ENCODE data around the gene SAFB2. TPM values are rescaled to one million over a fixed set of nuclear protein-coding genes. Genes with fewer than 3 reads are reported as not detected.

SAFB2 gene
- total RNA-seq, 1 donor from 2014 or later = 37.9 TPM

DNA sequence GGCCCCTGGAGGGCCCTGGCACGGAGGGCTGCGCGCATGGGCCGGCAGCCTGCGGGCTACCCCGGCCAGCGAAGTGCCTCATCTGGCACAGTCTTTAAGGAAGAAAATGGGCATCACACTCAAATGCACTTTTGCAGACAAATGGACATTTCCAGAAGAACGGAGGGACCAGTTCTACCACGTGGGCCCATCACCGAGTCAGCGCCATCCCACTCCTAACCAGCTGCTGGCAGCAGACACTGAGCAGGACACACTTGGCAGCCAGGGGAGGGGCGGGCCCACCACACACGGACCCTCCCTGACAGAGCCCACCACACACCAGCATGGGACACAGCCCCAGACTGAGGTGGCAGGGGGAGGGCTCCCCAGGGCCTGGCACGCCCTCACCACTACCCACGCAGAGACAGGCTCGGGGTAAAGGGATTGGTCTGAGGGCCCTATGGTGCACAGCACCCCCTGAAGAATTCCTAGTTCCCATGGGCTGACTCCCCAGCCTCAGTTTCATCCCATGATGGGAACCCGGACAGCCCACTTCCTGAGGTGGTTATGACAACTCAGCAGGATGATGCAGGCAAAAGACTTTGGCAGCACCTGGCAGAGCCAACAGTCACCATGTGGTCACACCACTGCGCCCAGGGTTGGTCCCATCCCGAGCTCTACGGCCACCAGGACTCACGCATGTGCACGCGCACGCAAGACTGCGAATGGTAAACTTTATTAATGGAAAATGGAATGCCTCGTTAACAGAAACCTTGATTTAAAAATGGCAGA, 36.1 kb downstream of the SAFB2 start:
- FAIRE-seq (no peak), DNase-seq (ENCODE audit: low spot score in 2 of 2) (peak; percentile 64 to 65)

DNA sequence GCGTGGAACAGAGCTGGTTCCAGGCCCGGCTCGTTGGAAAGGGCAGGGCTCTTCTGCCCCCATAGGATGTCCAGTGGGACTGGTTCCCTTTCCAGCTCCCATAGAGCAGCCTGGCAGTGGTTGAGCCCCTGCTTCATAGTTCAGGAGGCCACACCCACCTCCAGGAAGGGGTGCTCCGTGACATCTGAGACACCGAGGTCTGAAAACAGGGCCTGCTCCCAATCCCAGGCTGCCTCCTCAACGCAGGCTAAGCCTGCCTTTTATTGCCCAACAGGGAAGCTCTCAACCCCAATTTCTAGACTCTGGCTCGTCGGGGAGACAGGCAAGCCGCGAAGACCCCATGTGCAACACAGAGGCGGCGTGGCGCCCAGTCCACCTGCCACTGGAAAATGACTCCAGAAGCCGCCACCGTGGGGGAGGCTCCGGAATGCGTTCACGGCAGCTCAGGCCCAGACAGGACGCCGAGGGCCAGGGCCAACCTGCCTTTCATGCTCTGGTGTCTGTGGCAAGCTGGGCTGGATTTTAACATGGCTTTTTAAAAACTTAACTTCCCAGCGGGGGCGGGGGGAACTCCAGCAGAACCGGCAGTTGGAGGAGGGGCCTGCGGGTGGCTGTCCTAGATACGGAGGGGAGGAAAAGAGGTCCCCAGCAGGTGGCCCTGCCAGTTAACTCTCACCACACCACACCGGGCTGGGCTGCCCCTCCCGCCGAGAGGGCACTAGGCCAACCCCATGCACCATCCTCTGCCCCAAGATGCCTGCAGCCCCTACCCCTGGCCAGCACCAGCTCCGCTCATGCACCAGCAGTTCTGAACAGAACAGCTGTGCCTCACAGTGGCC, 36.9 kb downstream of the SAFB2 start:
- DNase-seq (ENCODE audit: low spot score in 2 of 2) (peak; percentile 59 to 78), FAIRE-seq (no peak)

DNA sequence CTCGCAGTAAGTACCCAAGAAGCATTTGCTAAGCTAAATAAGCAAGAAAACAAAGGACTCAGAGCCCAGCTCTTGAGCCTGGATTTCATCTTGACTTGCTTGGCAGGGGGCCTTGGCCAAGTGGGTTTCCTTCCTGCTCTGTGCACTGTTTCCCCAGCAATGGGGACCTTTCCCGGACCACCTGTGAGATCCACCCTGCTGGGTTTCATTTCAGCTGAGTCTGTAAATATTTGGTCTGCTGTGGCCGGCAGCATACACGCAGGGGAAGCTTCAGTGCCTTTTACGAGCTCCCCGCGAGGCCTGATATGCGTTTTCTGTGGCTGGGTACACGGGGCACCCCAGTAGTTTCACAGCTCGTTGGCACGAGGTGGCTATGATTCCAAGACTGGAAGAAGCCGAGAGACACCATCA, 42.4 kb downstream of the SAFB2 start:
- FAIRE-seq (no peak), DNase-seq (ENCODE audit: low spot score in 2 of 2) (no peak)

DNA sequence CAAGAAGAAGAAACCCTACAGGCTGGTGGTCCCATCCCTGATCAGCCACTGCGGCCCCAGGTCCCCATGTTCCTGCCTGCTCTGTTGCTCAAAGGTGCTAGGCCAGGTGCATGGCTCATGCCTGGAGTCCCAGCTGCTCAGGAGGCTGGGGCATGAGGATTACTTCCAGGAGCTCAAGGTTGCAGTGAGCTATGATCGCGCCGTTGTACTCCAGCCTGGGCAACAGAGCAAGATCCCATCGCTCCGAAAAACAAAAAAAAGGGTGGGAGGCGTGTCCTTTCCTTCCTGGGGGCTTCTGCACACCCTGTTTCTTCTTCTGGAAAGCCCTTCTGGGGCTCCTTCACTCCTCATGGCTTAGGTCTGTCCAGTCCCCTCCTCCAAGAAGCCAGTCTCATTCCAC, 42.9 kb downstream of the SAFB2 start:
- no peak for FAIRE-seq
- DNase-seq (ENCODE audit: low spot score in 2 of 2) = no peak

DNA sequence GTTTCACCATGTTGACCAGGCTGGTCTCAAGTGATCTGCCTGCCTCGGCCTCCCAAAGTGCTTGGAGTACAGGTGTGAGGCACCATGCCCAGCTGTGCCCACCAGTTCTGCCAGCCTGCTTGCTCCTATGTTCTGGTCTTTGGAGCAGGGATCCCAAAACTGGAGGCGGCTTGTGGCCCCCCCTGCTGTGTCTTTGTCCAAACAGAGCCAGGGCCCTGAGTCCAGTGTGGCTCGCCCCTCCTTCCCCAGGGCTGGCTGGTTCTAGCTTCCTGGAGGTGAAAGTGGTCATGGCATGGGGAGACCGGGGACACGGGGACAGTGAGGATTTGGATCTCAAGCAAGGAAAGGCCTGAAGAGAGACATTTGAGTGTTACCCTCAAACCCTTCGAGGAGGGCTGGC, 43.3 kb downstream of the SAFB2 start:
- FAIRE-seq = no peak

DNA sequence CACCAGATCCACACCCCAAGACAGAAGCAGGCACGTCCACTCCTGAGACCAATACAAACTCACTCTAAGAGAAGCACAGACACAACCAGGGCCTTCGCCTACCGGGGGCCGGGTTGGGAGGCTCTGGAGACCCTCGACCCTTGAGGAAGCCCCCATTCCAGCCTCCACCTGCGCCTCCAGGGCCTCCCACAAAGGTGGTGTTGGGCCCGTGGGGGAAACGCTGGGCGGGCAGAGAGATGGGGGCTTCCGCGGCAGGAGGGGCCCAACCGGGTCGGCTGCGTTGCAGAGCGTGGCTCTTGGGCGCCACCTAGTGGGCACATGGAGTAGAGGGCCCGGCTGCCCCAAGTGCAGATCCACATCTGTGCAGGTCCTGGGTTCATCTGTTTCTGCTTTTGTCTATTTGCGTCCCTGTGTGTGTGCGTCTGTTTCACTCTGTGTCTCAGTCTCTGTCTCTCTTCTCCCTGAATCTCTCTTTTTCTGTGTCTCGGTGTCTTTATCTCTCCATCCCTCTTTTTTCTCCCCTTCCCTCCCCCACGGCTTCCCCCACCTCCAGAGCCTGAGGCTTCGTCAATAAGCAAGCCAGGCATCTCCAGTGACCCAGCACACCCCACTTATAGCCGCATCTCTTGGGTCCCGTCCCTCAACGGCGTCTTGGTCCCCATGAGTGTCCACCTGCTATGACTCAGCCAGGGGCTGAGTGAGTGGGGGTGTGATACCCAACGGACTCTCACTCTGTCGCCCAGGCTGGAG, 44.3 kb downstream of the SAFB2 start:
- DNase-seq (ENCODE audit: low spot score in 2 of 2) (peak; percentile 61 to 81), FAIRE-seq (no peak)

More for the DNA sequence above, 43.3 kb downstream of the SAFB2 start:
- no peak for DNase-seq (ENCODE audit: low spot score in 2 of 2)

DNA sequence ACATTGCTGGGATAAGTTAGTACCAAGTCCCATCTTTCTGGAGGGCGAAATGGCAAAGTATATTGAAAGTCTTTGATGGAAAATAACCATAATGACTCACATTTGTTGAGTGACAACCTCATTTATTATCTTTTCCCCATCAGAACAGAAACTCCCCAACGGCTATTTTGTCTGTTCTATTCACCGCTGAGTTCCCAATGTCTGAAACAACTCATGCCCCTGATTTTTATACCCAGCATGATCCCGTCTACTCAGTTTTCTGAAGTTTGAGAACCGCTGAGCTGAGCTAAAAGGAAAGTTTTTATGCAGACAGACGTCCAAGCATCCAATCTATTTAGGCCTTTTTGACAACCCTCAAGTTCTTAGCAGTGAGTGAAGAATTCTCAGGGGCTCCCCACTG, 47.0 kb downstream of the SAFB2 start:
- FAIRE-seq (no peak), DNase-seq (ENCODE audit: low spot score in 2 of 2) (no peak)

DNA sequence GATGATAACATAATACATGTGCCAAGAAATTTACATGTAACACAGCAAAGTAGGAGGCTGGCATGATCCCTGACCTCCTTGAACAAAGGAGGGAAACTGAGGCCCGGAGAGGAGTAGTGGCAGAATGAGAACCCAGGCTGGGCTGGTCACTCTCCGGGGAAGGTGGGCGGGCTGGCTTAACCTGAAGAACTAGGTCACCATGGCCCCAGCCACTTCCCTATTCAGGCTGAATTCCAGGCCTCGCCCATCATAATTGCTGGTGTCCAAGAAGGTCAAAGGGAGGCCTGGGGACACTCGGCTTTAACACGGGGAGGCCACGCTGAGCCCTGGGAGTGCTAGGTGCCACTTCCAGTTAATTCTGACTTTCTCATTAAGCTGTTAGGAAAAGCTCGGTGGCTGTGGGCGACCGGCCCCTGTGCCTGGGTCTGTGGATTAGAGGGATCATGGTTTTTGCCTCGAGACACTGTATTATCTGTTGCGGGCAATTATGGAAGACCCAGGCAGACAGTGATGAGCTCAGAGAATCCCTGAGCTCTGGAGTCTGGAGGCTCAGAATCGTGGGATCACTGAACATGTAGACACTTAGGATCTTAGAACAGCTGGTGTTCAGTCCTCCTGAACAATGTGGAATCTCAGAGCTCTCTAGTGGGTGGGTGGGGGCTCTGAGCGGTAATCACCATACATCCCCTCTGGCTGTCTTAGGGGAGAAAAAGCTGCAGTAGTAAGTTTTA, 49.9 kb downstream of the SAFB2 start:
- FAIRE-seq = no peak
- no peak for DNase-seq (ENCODE audit: low spot score in 2 of 2)

DNA sequence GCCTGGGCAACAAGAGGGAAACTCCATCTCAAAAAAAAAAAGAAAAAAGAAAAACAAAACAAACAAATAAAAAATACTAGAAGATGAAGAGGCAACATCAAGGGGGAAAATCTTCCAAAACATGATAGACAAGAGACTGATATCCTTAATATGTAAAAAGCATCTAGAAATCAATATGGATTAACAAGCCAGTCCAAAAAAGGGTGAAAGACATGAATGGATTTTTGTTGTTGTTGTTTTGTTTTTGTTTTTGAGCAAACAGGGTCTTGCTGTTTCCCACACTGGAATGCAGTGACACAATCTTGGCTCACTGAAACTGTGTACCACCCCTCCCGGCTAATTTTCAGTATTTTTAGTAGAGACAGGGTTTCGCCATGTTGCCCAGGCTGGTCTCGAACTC, 50.8 kb downstream of the SAFB2 start:
- FAIRE-seq = no peak
- no peak for DNase-seq (ENCODE audit: low spot score in 2 of 2)

DNA sequence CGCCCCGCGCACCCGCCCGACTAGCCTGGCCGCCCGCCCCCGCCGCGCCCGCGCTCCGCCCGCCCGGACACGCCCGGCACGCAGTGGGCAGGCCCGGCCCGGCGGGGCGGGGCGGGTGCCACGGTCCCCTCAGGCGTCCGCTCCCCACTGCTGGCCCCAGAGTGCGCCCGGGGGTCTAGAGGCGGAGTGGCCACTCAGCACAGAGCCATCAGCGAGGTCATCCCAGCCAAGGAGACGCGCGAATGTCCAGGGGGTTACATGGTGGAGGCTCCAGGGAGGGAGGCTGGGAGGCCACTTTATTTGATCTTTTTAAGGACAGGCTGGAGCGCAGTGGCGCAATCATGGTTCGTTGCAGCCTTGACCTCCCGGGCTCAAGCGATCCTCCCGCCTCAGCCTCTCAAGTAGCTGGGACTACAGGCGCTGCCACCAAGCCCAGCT, 54.6 kb downstream of the SAFB2 start:
- peak in 1 of 2 donors; percentile 21 for DNase-seq (ENCODE audit: low spot score in 2 of 2)
- no peak for FAIRE-seq

DNA sequence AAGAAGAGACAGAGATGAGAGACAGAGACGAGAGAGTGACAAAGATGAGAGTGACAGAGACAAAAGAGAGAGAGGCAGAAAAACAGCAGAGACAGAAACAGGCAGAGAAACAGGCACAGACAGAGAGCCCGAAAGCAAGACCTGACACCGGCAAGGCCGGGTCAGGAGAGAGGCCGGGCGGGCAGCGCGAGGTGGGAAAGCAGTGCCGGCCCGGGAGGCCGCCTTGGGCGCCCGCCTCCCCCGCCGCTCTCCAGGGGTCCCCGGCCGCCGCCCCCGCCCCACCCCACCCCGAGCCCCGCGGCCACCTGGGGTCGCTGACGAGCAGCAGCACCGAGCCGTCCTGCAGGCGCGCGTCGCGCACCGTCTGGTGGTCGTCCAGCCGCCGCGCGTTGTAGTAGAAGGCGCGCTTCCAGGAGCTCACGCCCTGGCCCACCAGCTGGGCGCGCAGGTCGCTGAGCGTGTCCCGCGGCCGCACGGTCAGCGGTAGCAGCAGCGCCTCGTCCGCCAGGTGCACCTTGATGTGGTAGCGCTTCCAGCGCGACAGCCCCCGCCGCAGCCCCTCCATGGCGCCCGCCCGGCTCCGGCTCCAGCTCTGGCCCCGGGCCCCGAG, 55.1 kb downstream of the SAFB2 start, which contains the start of gene TINCR:
TSS of gene TINCR (minus strand) at position 594 of the 610 bp plus-strand sequence.
- DNase-seq (ENCODE audit: low spot score in 2 of 2) = no peak
- no peak for FAIRE-seq

DNA sequence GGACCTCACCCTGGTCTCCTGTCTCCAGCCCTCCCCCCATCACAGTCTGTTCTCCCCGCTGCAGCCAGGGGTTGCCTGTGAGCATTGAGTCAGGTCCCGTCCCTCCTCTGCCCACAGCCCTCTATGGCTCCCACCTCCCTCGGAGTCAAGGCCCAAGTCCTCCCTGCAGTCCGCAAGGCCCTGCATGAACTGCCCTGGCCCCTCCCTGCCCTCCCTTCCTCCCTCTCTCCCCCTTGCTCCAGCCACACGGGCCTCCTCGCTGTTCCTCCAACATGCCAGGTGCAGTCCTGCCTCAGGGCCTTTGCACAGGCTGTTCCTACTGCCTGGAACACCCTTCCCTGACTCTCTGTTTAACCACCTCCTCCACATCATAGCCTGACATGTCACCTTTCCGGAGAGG, 57.6 kb downstream of the SAFB2 start:
- FAIRE-seq = no peak

DNA sequence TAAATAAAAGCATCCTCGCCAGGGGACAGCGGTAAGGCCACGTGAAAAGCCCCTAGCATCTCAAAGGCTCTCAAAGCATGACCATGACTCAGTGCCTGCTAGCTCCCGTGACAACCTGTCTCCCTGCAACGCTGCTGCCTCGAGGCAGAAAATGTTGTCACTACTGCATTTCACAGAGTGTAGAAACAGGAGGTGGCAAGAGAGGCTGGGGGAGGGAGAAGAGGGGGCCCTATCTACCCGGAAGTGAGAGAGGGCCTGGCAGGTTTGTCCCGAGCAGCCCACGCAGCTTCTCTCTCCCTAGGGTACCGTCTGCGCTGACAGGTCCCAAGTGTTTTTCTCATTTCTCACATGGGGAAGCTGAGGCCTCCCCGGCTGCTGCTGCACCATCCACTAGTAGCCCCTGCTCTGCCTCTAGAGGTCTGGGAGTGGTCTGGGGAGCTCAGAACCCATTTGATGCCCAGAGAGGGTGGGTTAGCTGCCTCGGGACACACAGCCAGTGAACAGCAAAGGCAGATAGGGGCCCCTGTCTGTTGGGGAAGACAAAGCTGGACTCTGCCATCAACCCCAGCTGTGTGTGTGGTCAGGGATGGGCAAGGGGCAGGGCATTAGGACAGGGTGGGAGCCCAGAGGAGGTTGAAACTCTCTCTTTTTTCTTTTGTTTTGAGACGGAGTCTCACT, 58.5 kb downstream of the SAFB2 start:
- FAIRE-seq = no peak
- DNase-seq (ENCODE audit: low spot score in 2 of 2) = no peak

More for the DNA sequence above, 57.6 kb downstream of the SAFB2 start:
- DNase-seq (ENCODE audit: low spot score in 2 of 2) = no peak

DNA sequence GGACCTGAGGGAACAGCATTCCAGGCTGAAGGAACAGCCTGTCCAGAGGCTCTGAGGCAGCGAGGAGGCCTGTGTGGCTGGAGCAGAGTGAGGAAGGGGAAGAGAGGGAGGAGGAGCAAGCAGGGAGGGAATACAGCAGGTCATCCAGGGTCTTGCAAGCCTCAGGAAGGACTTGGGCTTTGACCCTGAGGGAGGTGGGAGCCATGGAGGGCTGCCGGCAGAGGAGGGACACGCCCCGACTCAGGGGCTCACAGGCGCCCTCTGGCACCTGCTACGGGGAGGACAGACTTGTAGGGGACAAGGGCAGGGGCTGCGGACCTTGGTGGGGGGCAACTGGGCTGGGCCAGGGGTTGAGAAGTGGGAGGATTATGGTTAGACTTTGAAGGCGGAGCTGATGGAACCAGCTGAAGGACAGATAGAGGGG, 59.6 kb downstream of the SAFB2 start:
- DNase-seq (ENCODE audit: low spot score in 2 of 2) = no peak
- no peak for FAIRE-seq

DNA sequence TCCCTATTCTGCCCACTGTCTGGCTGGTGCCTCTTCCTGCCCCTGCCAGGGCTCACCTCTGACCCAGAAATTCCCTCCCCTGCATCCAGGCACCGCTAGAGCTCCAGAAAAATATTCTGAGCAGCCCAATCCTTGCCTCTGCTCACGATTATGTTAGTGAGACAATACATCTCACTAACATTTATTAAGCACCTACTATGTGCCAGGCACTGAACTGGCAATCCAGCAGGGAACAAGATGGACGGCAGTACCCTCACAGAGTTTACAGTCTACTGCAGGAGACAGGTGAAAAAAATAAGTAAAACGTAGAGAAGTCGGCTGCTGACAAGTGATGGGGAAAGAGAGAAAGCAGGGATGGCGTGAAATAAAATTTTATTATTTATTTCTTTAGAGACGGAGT, 60.3 kb downstream of the SAFB2 start:
- no peak for DNase-seq (ENCODE audit: low spot score in 2 of 2)
- FAIRE-seq = no peak

DNA sequence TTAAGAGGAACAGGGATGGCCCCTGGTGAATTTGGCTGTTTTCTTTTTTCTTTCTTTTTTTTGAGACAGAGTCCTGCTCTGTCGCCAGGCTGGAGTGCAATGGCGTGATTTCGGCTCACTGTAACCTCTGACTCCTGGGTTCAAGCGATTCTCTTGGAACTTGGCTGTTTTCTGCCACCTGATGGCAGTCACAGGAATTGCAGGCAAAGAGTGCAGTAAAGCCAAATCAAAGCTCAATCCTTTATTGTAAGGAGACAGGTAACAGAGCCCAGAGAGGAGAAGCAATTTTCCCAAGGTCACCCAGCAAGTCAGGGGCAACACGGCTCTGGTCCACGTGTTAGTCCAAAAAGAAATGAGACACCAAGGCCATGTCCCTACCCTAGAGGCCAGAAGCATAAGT, 61.0 kb downstream of the SAFB2 start:
- no peak for FAIRE-seq
- no peak for DNase-seq (ENCODE audit: low spot score in 2 of 2)

DNA sequence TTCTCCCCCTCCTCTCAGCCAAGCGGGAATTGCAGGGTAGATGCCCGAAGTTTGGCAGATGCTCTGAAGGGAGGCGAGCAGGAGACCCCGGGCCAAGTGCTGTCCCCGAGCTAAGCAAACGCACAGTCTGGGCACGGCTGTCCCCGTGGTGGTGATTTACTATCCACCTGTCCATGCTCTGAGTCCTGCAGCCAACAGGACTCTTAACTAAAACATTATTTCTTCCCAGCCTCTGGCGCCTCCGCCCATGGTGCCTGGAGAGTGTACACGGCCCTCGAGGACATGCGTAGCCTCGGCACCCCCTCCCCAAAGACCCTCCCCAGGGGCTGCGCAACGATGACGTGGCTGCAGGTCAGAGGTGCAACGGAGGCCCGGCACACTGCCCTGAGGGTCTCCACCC, 62.4 kb downstream of the SAFB2 start:
- no peak for DNase-seq (ENCODE audit: low spot score in 2 of 2)

DNA sequence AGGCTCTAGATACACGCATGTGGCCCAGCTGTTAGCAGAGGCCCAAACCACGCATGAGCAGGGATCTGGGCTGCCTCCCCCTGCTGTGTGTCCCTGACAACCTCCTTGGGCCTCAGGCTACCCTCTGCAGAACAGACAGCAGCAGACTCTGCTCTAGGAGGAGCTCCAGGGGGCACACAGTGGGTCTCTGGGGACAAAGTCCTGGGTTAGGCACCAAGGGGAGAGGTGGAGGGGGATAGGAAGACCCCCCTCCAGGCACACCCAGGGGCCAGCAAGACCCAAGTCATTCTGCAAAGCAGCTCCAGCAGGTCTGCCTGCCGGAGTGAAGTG, 62.8 kb downstream of the SAFB2 start:
- FAIRE-seq (no peak), DNase-seq (ENCODE audit: low spot score in 2 of 2) (no peak)

More for the DNA sequence above, 62.4 kb downstream of the SAFB2 start:
- no peak for FAIRE-seq

DNA sequence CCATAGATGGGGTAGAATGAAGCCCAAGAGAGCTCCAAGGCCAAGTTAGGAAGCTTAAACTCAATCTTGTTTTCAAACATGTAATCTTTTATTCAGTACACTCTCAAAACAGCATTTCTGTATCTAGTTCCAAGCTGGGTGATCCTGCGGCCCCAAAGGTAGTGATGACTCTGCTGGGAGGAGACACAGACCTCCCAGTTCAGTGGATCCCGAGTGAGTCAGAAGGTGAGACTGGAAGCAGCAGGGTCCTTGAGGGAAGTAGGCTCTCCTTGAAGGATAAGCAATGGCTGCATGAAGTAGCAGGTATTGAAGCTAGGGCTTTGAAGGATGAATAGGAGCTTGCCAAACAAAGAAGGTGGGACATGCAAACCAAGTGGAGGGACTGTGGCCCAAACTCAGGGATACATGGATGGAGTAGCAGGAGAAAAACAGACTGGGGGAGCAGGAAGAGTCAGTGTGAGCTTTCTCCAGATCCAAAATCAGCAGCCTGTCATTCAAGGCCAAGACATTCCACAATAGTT, 64.4 kb downstream of the SAFB2 start:
- DNase-seq (ENCODE audit: low spot score in 2 of 2) = no peak
- no peak for FAIRE-seq

All from frontal cortex (tissue), 4 donors.